IMR-90 (cell line): ENCODE measurements around the gene TXNL1. TPM values are rescaled to one million over a fixed set of nuclear protein-coding genes. Genes with fewer than 3 reads are reported as not detected.
A peak's percentile ranks its signal among the peaks of the same experiment; 100 is the strongest.

Experiments used
- ATAC-seq: fragments of 200-7000 bp; cut with Tn5 transposase; 2 replicates; pipeline ENCODE4 v1.9.1; 2020; ENCODE audit warnings: low read depth, mild to moderate bottlenecking, moderate library complexity
- BruUV-seq: library from RNA; stranded (reverse); fragments of 400-500 nt; replicated peaks from 2 replicates; lab custom pipeline; 2021; lab: Mats Ljungman, UMichigan
- CTCF ChIA-PET: fragments of 300-600 bp; formaldehyde crosslinking; extraction: SDS; loops from one replicate; lab custom pipeline; 2021; ENCODE audit warnings: antibody characterized with exemption; lab: Yijun Ruan, JAX
- POLR2A ChIA-PET: fragments of 300-600 bp; sonication (Branson Sonifier 250); formaldehyde crosslinking; loops from one replicate; lab custom pipeline; 2022; ENCODE audit warnings: antibody characterized with exemption; ENCODE audit not compliant: unreplicated experiment; lab: Charles Lee
- DNase-seq: peaks from one replicate; pipeline ENCODE4 v3.0.0; 2013
- H2AFZ ChIP-seq: replicated peaks from 2 replicates; pipeline ENCODE3; 2013; ENCODE audit warnings: low read length, mild to moderate bottlenecking; ENCODE audit not compliant: poor library complexity
- H2AK5ac ChIP-seq: 2 replicates; pipeline ENCODE4 v1.6.1; 2013; ENCODE audit warnings: low read depth, low read length, inconsistent platforms
- H2AK9ac ChIP-seq: replicated peaks from 2 replicates; pipeline ENCODE3; 2013; ENCODE audit warnings: mild to moderate bottlenecking, low read depth, low read length, moderate library complexity; ENCODE audit not compliant: poor library complexity
- H2BK120ac ChIP-seq: 2 replicates; pipeline ENCODE4 v1.6.1; 2013; ENCODE audit warnings: low read depth, low read length, inconsistent platforms
- H2BK15ac ChIP-seq: 3 replicates; pipeline ENCODE4 v1.6.1; 2013; ENCODE audit warnings: low read depth, low read length, inconsistent platforms
- H2BK20ac ChIP-seq: 2 replicates; pipeline ENCODE4 v1.6.1; 2013; ENCODE audit warnings: low read depth, mild to moderate bottlenecking, inconsistent platforms, low read length, moderate library complexity
- H2BK5ac ChIP-seq: 2 replicates; pipeline ENCODE4 v1.6.1; 2013; ENCODE audit warnings: mild to moderate bottlenecking, low read depth, low read length, inconsistent platforms; ENCODE audit not compliant: poor library complexity, severe bottlenecking
- H3K14ac ChIP-seq: replicated peaks from 2 replicates; pipeline ENCODE4 v1.6.1; 2013; ENCODE audit warnings: low read depth, low read length, inconsistent platforms
- H3K18ac ChIP-seq: 2 replicates; pipeline ENCODE4 v1.6.1; 2013; ENCODE audit warnings: low read depth, low read length, control low read depth
- H3K23ac ChIP-seq: 2 replicates; pipeline ENCODE4 v1.6.1; 2013; ENCODE audit warnings: low read depth, low read length, inconsistent platforms
- H3K27ac ChIP-seq: 2 replicates; pipeline ENCODE4 v1.5.1; 2013; ENCODE audit warnings: mild to moderate bottlenecking, control low read depth, low read length; ENCODE audit not compliant: insufficient read depth
- H3K27me3 ChIP-seq: 2 replicates; pipeline ENCODE4 v1.6.1; 2013; ENCODE audit warnings: low read length; ENCODE audit not compliant: control insufficient read depth, insufficient read depth
- H3K36me3 ChIP-seq: 2 replicates; pipeline ENCODE4 v1.6.1; 2013; ENCODE audit warnings: low read length, mixed read lengths; ENCODE audit not compliant: control insufficient read depth, insufficient read depth
- H3K4ac ChIP-seq: 2 replicates; pipeline ENCODE4 v1.6.1; 2013; ENCODE audit warnings: low read depth, low read length, inconsistent platforms
- H3K4me1 ChIP-seq: 2 replicates; pipeline ENCODE4 v1.6.1; 2013; ENCODE audit warnings: low read length, mixed read lengths; ENCODE audit not compliant: control insufficient read depth, insufficient read depth
- H3K4me2 ChIP-seq: 2 replicates; pipeline ENCODE4 v1.6.1; 2013; ENCODE audit warnings: low read depth, mild to moderate bottlenecking, control low read depth, low read length, moderate library complexity
- H3K4me3 ChIP-seq: 2 replicates; pipeline ENCODE4 v1.5.1; 2013; ENCODE audit warnings: low read depth, mild to moderate bottlenecking, control low read depth, low read length, moderate library complexity; ENCODE audit not compliant: insufficient read depth
- H3K56ac ChIP-seq: 2 replicates; pipeline ENCODE4 v1.6.1; 2013; ENCODE audit warnings: low read length, inconsistent platforms; ENCODE audit not compliant: insufficient read depth; ENCODE audit errors: extremely low read depth
- H3K79me1 ChIP-seq, 2 experiments: 2 replicates each; pipeline ENCODE4 v1.6.1; 2013; ENCODE audit warnings: low read length in 2 of 2, inconsistent platforms in 1 of 2, low read depth in 1 of 2
- H3K9ac ChIP-seq: 2 replicates; pipeline ENCODE4 v1.6.1; 2013; ENCODE audit warnings: low read depth, low read length, control low read depth
- H3K9me1 ChIP-seq: 2 replicates; pipeline ENCODE4 v1.6.1; 2013; ENCODE audit warnings: low read length, inconsistent platforms; ENCODE audit not compliant: insufficient read depth
- H3K9me3 ChIP-seq: 2 replicates; pipeline ENCODE4 v1.6.1; 2013; ENCODE audit warnings: low read length; ENCODE audit not compliant: control insufficient read depth, insufficient read depth
- H4K20me1 ChIP-seq: 2 replicates; pipeline ENCODE4 v1.6.1; 2013; ENCODE audit warnings: low read length, inconsistent platforms; ENCODE audit not compliant: insufficient read depth
- H4K5ac ChIP-seq: 2 replicates; pipeline ENCODE4 v1.6.1; 2013; ENCODE audit warnings: mild to moderate bottlenecking, low read depth, low read length, control low read depth
- H4K8ac ChIP-seq, 2 experiments: 2 replicates each; pipeline ENCODE4 v1.6.1; 2013; ENCODE audit warnings: low read depth in 2 of 2, low read length in 2 of 2, control low read depth in 1 of 2, inconsistent platforms in 1 of 2
- H4K91ac ChIP-seq: 2 replicates; pipeline ENCODE4 v1.6.1; 2013; ENCODE audit warnings: low read depth, low read length, inconsistent platforms; ENCODE audit not compliant: insufficient read depth
- CEBPB ChIP-seq: IDR thresholded peaks from 2 replicates; pipeline ENCODE4 v1.6.1; 2012; ENCODE audit warnings: low read depth, low read length, improper control_type of control experiment
- MXI1 ChIP-seq: IDR thresholded peaks from 2 replicates; pipeline ENCODE4 v1.6.1; 2012; ENCODE audit warnings: low read depth, mild to moderate bottlenecking, low read length, moderate library complexity, borderline replicate concordance
- POLR2A ChIP-seq: IDR thresholded peaks from 2 replicates; pipeline ENCODE4 v1.6.1; 2012; ENCODE audit warnings: mild to moderate bottlenecking, low read depth, low read length
- WGBS, 2 experiments: methylation state at CpG; one replicate each; pipeline versions ENCODE4 v1.1.5 to v1.1.7; 2013; ENCODE audit warnings: missing lambda C conversion rate in 2 of 2; ENCODE audit not compliant: insufficient read length in 1 of 2; ENCODE audit errors: extremely low coverage in 2 of 2; 5-methylcytosine and 5-hydroxymethylcytosine counted together
- dilution Hi-C: fragments of 300-500 bp; cut with HindIII; formaldehyde crosslinking; loops from one replicate; pipeline ENCODE4 v1.14.3; 2018; ENCODE audit warnings: low sequenced_read_pairs; ENCODE audit not compliant: unreplicated experiment
- in situ Hi-C: fragments of 300-500 bp; cut with MboI; formaldehyde crosslinking; loops from 3 replicates; pipeline ENCODE4 v1.14.3; 2019; ENCODE audit warnings: low sequenced_read_pairs, inconsistent platforms, mixed read lengths
- intact Hi-C: fragments of 100-400 bp; cut with micrococcal nuclease; formaldehyde crosslinking; loops from 2 replicates; pipeline ENCODE4 v1.10.0; 2022
- polyA plus RNA-seq, 3 experiments: library from polyadenylated mRNA; depleted of rRNA; stranded (reverse); fragments of >200 nt; gene quantifications; 2 replicates each; pipeline ENCODE4 v1.2.3, GENCODE V29; 2012; ENCODE audit warnings: low replicate concordance in 1 of 3
- total RNA-seq: library from RNA; depleted of rRNA; stranded (reverse); fragments of >200 nt; gene quantifications from 2 replicates; pipeline ENCODE4 v1.2.3, GENCODE V29; 2012

The TXNL1 gene
- total and polyA plus RNA-seq, 2 of the 4 experiments (the other 2 are of a cell fraction), result 38.7 to 62.5 TPM

DNA sequence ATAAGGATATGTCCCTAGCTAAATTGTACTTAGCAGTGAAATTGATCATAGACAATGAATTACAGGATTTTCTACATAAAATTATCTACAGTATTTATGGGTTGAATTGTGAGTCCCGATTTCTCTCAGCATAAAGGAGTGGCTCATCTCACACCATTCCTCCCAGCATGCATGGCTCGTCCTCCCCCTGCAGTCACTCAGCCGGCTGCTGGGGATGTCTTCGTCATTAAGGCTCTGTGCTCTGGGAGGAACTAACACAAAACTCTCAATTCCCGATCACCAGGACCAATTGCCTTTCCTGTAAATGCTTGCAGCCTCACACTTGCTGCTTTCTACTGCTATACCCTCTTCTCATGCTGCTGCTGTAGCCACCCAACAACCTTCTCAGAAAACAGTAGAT, 75.9 kb downstream of the TXNL1 start:
- H3K27ac ChIP-seq, result no peak overlapping the region
- no peak overlapping the region for H3K14ac ChIP-seq
- CTCF ChIA-PET, result interaction anchor here (0.6 kb wide), 1 partner anchor 18 kb away, joined by 5 read pairs; no protein-coding TSS in a partner anchor
- H2BK15ac ChIP-seq, result no peak overlapping the region
- H3K27me3 ChIP-seq, result no peaks in the 10 kb centered on the region
- H3K9ac ChIP-seq, result no peak overlapping the region
- no peaks in the 10 kb centered on the region for H3K36me3 ChIP-seq
- no peak overlapping the region for H4K5ac ChIP-seq
- no peak overlapping the region for H3K23ac ChIP-seq
- H4K91ac ChIP-seq, result no peak overlapping the region
- ATAC-seq (no peak), DNase-seq (no peak)
- POLR2A ChIA-PET, result interaction anchor here (0.6 kb wide), 2 partner anchors 13 to 325 kb away, joined by 3 to 4 read pairs; no protein-coding TSS in a partner anchor
- dilution Hi-C loops (no loop called here), in situ Hi-C loops (no loop called here), intact Hi-C loops (no loop called here)
- no peaks in the 10 kb centered on the region for H4K20me1 ChIP-seq
- no peaks in the 10 kb centered on the region for H3K79me1 ChIP-seq
- H3K18ac ChIP-seq, result no peak overlapping the region
- H2AK9ac ChIP-seq, result no peak overlapping the region
- H3K4me1 ChIP-seq, result peaks cover 2% of the 10 kb centered on the region; the same call in 1 of the 2 replicates
- no peak overlapping the region for H4K8ac ChIP-seq
- no peak overlapping the region for H3K56ac ChIP-seq
- no CpG with 5 or more reads among the region's 5 CpGs for WGBS, 2 experiments
- H3K4me3 ChIP-seq, result no peak overlapping the region
- H3K9me3 ChIP-seq, result no peaks in the 10 kb centered on the region
- H2BK120ac ChIP-seq, result no peak overlapping the region
- H3K9me1 ChIP-seq, result no peaks in the 10 kb centered on the region
- BruUV-seq, result no TSS peak
- TF ChIP-seq POLR2A, result no peak
- TF ChIP-seq CEBPB, result 0 out of 2 replicates have a peak, but pooled peaks have one; percentile 5
- TF ChIP-seq MXI1, result no peak
- H2AK5ac ChIP-seq, result no peak overlapping the region; the same call in 1 of the 2 replicates
- no peak overlapping the region for H3K4me2 ChIP-seq
- H2BK20ac ChIP-seq, result no peak overlapping the region
- H2BK5ac ChIP-seq, result no peak overlapping the region
- H3K4ac ChIP-seq, result no peak overlapping the region
- H2AFZ ChIP-seq, result no peak overlapping the region
